Activated CD8-positive, alpha-beta memory T cell treated with anti-CD3 and anti-CD28 coated beads for 1 hour (primary cell): ENCODE data around the gene SEPTIN10.
"Not testable (repeated sequence)": the region's sequence is repeated elsewhere in the genome, so short reads cannot be mapped to it uniquely, and the experiment has no call there.

Experiments used
- DNase-seq, 2 donors: peaks; one replicate each; pipeline ENCODE4 v3.0.0-alpha.2; 2020; ENCODE audit warnings: low read depth in 1 of 2; ENCODE audit errors: extremely low read depth in 1 of 2

The SEPTIN10 gene

GRCh38 chr2:109554758-109555157 is 59.0 kb downstream of the SEPTIN10 start:
- no peak for DNase-seq

GRCh38 chr2:109549016-109549590 is 64.7 kb downstream of the SEPTIN10 start:
- DNase-seq, result no peak

GRCh38 chr2:109547280-109547679 is 66.5 kb downstream of the SEPTIN10 start:
- no peak for DNase-seq

- DNase-seq, result peak; percentile 3 to 36
Observed at GRCh38 chr2:109545828-109546713, 67.7 kb downstream of the SEPTIN10 start.

- no peak for DNase-seq
Observed at GRCh38 chr2:109542384-109542783, 71.4 kb downstream of the SEPTIN10 start.

- no peak for DNase-seq
Observed at GRCh38 chr2:109538546-109538945, 75.2 kb downstream of the SEPTIN10 start.

- no peak for DNase-seq
Observed at GRCh38 chr2:109537565-109538222, 76.1 kb downstream of the SEPTIN10 start.

- DNase-seq, result not testable (repeated sequence)
Observed at GRCh38 chr2:109536556-109536955, 77.2 kb downstream of the SEPTIN10 start.

GRCh38 chr2:109535217-109535946 is 78.4 kb downstream of the SEPTIN10 start:
- DNase-seq, result no peak

GRCh38 chr2:109533823-109534222 is 79.9 kb downstream of the SEPTIN10 start:
- DNase-seq, result no peak

GRCh38 chr2:109532728-109533076 is 81.1 kb downstream of the SEPTIN10 start:
- DNase-seq, result no peak

- DNase-seq, result no peak
Observed at GRCh38 chr2:109531896-109532727, 81.7 kb downstream of the SEPTIN10 start.

GRCh38 chr2:109531221-109531620 is 82.5 kb downstream of the SEPTIN10 start:
- DNase-seq, result no peak

GRCh38 chr2:109530712-109531111 is 83.1 kb downstream of the SEPTIN10 start:
- no peak for DNase-seq

GRCh38 chr2:109529532-109530449 is 84.0 kb downstream of the SEPTIN10 start:
- no peak for DNase-seq

GRCh38 chr2:109528811-109529501 is 84.8 kb downstream of the SEPTIN10 start:
- no peak for DNase-seq

- no peak for DNase-seq
Observed at GRCh38 chr2:109527846-109528705, 85.7 kb downstream of the SEPTIN10 start.

- DNase-seq, result no peak
Observed at GRCh38 chr2:109527079-109527478, 86.7 kb downstream of the SEPTIN10 start.
